Stimulated activated naive CD4-positive, alpha-beta T cell (primary cell): ENCODE data around the gene VWA8.
"Not testable (repeated sequence)": the region's sequence is repeated elsewhere in the genome, so short reads cannot be mapped to it uniquely, and the experiment has no call there.

Source experiments
- DNase-seq, 6 experiments: peaks; one replicate each; lab custom pipeline; 2025; lab: John Stamatoyannopoulos, UW

The VWA8 gene

DNA sequence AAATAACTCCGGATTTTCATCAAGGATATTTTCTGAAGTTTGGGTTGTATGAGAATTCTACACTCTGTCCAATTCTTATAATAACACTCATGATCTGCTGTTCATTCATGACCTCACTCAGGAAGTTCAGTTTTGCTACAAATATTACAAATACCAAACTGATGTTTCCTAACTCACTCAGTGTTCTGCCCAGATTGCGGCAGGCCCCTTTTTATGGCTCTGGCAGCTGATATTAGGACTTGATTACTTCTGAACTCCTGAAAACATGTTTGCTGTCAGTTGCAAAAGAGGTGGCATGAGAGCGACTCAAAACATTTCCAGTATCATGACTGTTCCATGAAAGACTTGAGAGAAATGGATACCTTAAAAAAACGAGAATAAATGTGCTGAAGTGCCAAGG, 315.6 kb downstream of the VWA8 start:
- no peak for DNase-seq

DNA sequence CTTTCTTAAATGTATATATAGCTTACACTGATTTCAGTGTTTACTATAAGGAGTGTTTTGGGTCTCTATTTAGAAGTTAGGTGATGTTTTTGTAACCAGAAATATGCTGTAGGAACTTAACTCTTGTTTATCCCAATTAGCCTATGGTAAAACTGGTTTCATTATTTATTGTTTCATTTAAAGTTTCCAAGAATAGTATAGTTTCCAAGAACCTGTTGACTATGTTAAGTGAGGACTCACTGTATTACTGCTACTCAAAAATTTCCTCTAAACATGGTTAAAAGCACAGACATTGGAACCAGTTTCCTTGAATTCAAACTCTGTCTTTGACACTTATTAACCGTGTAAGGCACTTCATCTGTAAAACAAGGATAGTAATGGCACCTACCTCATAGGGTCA, 316.2 kb downstream of the VWA8 start:
- no peak for DNase-seq

DNA sequence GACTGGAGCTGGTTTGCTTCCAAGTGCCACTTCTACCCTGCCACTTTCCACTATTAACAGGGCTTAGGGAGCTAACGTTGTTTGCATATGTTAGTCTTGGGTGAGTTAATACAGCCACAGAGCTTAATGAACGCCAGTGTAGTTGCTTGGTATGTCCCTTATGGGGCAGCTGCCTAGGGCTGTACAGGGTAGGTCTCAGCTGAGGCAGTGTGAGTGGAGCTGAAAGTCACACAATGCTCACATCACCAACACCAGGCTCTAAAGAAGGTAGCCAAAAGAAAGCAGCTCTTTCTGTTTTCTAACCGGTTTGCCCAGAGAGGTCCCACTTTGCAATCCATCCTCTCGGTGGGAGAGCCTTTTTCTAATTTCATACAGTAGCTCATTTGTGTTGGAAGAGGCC, 317.4 kb downstream of the VWA8 start:
- DNase-seq = no peak

DNA sequence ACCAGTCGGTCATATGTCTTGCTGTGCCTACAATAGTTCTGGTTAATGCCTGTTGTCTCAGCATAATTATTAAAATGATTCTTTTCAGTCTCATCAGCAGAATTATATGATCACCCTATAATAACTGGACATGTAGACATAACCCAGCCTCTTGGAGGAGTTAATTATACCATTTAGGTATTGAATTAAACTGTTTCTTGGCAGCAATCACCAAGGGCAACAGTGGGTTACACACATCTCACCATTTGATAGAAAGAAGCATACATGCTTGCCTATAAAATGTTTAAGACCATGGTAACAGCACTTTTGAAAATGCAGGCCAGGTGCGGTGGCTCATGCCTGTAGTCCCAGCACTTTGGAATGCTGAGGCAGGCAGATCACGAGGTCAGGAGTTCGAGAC, 318.9 kb downstream of the VWA8 start:
- no peak for DNase-seq

DNA sequence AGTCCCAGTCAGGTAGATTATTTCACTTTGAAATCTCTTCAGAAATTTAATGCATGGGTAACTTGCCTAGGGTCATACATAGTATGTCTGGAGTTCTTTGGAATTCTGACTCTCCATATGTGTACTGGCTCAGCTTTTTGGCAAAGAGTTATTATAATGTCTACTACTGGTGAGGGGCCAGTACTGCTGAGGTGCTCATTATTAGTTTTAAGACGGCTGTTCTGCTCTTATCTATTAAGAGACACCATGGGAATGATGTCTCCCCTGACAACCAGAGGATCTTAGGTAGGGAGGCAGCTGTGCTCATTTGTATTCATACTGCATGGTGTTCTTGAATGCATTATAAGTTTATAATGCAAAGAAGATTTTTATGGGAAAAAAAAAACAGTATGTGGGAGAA, 319.5 kb downstream of the VWA8 start:
- DNase-seq = no peak

DNA sequence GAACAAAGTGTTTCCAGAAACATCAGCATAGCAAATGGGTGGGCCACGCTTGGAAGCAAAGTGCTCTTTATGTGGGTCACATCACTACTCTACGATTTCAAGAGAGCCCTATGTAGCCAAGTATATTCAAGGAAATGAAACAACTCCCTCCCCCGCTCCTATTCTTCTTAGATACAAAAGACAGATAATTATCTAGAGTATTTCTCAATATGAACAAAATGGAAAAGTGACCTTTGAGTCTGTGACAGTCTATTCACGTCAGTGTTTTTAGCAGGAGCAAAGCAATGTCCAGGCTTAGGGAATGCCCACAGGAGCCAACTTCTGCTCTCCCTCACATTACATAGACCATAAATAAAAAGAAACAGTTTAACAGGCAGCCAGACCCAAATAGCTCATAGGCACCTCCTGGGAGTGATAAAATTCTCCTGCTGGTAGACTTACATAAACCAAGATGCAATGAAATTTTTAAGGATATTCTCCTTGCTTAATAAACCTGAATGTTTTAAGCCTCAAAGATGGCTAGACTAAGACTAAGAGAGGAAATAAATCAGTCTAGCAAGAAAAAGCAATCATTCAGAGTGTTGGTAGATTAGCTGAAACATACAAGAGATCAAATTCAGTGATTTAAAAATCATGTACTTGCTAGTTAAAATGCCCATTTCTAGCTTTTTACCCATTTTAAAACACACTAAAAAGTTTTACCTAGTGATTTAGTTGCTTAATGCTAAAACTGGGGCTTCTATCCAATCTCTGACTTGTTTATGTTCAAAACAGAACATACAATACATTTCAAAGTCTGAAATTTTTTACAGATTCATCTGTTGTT, 320.7 kb downstream of the VWA8 start:
- DNase-seq = no peak

DNA sequence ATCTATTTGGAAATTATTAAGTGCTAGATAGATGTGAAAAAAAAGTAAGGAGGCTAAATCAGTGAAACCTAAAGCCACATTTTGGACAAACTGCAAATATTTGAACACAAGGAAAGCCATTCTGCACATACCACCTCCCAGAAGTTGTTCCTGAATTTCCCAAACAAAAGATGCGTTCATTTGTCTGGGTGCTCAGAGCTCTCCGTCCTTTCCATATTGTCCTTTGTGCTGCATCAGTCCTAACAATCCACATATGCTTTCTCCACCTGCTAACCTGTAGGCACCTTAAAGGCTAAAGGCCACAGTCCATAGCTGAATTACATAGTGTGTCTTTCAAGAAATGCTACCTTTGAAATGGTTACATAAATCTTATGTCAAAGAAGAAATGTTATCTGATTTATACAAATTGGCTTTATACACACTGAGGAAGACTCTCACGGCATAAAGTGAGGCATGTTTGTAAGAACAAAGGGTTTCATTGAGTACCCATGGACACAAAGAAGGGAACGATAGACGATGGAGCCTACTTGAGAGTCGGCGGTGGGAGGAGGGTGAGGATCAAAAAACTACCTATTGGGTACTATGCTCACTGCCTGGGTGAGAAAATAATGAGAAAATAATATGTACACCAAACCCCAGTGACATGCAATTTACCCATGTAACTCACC, 321.5 kb downstream of the VWA8 start:
- DNase-seq = no peak

DNA sequence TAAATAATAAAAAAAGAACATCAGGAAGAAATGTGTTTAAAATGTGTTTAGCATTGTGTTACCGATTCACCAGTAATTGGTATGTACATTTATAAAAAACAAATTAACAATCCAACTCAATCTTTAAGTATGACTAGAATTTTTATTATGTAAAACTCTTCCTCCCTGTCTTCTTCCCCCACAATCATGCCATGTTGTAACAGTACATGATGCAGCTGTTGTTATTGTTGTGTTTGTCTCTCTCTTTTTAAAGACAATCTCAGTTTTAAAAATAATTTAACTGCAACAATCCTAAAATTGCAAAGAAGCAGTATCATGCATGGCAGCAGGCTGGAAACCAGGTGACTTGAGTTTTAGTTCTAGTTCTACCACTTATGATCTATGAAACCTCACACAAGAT, 323.3 kb downstream of the VWA8 start:
- no peak for DNase-seq

DNA sequence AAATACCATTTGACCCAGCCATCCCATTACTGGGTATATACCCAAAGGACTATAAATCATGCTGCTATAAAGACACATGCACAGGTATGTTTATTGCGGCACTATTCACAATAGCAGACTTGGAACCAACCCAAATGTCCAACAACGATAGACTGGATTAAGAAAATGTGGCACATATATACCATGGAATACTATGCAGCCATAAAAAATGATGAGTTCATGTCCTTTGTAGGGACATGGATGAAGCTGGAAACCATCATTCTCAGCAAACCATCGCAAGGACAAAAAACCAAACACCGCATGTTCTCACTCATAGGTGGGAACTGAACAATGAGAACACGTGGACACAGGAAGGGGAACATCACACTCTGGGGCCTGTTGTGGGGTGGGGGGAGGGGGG, 323.9 kb downstream of the VWA8 start:
- DNase-seq = not testable (repeated sequence)

DNA sequence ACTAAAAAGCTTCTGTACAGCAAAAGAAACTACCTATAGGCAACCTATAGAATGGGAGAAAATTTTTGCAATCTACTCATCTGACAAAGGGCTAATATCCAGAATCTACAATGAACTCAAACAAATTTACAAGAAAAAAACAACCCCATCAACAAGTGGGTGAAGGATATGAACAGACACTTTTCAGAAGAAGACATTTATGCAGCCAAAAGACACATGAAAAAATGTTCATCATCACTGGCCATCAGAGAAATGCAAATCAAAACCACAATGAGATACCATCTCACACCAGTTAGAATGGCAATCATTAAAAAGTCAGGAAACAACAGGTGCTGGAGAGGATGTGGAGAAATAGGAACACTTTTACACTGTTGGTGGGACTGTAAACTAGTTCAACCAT, 324.3 kb downstream of the VWA8 start:
- not testable (repeated sequence) for DNase-seq

DNA sequence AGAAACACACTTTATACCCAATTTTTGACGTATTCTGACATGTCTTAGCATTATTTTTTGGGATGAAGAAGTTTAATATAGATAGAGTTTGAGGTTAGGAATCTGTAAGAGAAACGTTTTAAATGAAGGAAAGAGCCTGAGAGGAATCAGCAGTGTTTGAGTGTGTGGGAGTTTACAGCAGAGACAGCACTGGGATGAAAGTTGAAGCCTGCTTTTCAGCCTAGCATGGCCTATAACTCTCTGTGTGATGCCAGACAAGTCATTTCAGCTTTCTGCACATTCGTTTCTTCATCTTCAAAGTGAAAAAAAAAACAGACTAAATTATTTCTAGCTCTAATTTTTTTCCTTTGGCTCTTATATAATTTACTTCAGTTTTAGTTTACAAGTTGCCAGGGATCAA, 326.5 kb downstream of the VWA8 start:
- DNase-seq = no peak

DNA sequence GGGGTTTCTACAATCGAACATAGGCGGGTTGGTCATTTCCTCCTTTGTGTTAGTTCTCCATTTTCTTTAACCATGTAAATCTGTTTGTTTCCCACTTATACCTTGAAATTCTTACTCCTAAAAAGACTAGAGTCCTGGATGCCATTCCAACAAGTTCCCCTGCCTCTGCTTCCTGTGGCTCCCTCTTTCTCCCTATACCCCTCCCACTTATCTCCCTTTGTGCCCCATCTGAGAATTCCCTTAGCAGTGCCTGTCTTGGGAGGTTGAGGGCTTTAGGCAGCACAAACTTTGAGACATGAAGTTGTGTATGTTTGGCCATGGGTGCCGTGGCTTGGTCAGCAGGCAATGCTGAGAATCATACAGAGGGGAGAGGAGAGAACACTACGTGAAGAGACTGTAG, 327.1 kb downstream of the VWA8 start:
- DNase-seq = no peak

DNA sequence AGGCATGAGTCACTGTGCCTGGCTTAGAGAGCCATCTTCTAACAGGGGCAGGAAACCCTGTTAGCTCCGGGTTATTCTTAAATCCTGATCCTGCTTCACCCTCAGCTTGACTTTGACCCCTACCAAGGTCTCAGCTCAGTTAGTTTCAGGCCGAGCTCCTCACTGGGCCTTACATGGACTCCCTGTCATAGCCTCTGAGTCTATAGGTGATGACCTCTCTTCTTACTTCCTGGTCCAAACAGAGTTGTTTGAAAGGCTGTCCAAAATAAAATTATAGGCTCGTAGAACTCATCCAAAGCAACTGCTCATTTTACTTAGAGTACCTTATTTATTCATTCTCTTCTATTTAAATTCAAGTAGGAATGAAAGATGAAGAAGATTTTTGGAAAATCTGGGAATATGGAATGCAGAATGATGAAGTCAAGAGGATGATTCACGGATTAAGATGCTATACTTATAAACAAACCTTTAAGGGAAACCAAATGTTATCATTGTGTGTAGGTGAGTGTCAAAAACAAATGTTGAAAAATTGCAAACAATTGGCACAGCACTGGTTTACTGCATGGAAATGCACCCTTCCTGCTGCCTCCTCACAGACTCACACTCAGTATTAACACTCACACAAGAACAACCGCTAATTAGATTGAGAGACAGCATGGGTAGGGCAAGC, 329.5 kb downstream of the VWA8 start:
- DNase-seq = no peak

DNA sequence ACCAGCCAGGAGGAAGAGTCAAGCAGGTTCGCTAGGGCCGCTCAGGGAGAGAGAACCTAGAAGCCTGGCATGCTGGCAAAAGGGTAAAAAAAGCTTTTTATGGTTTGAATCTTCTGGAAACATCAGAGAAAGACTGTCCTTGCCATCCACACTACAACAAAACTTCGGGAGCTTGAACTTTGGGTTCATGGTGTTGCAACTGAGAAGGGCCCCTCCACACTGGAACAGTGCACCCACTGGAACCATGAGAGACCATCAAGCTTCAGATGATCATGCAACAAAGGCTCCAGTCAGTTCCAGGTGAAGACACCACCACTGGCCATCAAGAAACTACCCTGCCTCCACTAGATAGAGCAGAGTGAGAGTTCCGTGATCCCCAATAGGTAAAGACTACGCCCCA, 333.5 kb downstream of the VWA8 start:
- DNase-seq = no peak

DNA sequence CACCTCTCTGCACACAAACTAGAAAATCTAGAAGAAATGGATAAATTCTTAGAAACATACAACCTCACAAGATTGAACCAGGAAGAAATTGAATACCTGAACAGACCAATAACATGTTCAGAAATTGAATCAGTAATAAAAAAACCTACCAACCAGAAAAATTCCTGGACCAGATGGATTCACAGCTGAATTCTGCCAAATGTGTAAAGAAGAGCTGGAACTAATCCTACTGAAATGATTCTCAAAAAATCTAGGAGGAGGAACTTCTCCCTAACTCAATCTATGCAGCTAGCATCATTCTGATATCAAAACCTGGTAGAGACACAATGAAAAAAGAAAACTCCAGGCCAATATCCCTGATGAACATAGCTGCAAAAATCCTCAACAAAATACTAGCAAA, 336.9 kb downstream of the VWA8 start:
- DNase-seq = no peak

DNA sequence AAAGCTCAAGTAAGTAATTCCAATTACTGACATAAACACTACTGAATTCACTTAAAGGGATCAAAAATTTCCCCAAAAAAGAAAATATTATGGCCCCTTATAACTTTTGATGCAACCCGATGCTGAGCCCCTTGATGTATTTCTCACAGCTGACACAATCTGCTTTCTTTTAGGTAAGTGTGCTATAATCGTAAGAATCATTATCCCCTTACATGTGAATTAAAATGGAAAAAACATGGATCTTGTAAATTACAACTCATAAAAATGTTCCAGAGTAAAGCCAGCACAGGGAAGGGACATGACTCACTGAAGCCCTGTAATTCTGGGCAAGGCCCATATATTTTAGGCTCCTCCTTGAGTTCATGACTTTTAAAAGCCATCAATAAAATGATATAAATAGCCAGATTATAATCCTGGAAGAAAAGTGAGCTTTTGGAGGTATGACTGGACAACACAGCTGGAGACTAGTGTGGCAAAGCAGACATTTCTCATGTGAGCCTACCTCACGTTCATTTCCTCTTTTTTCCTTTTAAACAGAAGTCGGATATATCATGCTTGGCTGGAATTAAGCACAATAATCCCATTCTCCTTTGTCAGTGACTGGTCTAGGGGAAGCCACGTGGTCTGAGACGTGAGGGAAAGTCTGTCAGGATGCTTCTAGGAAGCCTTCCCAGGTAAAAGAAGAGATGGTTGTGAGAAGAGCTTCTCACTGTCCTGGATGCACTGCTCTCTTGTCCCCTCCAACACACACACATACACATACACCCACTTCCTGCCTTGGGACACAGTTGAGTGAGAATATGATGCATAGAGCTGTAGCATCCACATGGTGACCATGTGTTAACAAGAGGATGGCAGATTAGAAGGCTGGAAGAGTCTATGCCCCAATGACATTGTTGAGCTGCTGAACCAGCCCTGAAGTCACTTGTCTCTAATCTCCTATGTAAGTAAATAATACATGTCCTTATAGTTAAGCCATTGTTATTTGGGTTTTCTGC, 338.2 kb downstream of the VWA8 start:
- DNase-seq = no peak

DNA sequence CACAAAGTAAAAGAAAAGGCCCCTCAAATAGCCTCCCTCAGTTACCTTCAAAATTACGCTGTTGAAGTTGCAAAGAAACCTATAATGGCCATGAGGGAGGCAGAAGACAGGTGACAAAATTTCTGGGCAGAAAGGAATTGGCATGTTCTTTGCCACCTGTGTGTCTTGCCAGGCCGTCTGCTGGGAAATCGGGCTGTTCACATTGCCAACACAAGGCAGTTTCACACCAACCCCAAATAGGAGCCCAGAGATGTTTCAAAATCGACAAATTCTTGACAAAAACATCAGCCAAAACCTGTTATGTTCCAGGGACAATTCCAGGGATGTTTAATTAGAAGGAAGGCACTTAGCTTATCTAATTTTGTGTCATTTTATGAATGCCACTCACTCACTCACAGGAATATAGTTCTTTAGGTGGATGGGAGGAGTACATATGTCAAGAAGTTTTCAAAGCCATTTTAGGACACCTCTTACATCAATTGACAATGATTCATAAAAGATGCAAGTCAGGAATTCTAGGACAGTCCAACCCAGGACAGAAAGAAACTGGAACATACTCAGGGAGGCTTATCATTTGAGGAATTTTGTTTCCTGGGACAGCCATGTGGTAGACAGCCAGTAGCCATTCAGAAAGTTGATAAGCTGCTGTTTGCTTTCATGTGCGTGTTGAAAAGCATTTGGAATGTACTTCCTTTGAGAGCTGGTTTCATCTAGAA, 339.0 kb downstream of the VWA8 start:
- DNase-seq = no peak

DNA sequence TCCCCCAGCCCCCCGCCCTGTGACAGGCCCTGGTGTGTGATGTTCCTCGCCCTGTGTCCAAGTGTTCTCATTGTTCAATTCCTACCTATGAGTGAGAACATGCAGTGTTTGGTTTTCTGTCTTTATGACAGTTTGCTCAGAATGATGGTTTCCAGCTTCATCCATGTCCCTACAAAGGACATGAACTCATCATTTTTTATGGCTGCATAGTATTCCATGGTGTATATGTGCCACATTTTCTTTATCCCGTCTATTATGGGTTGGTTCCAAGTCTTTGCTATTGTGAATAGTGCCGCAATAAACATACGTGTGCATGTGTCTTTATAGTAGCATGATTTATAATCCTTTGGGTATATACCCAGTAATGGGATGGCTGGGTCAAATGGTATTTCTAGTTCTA, 343.3 kb downstream of the VWA8 start:
- not testable (repeated sequence) for DNase-seq

DNA sequence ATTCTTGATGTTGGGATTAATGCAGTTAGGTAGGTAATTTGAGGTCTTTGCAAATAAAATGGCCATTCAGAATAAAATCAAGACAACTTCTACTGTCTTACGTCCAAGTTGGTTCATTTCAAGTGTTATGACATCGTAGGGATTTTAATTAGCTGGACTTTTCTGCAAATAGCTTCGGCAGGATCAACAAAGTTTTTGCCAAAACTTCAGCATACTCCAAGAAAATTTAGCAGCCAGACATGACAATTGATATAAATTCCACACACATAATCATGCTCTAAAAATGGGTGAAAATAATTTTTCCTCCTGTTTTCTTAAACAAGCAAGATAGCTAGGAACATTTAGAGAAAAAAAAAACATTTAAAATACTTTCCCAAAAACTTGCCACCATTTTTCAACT, 344.8 kb downstream of the VWA8 start:
- DNase-seq = no peak

DNA sequence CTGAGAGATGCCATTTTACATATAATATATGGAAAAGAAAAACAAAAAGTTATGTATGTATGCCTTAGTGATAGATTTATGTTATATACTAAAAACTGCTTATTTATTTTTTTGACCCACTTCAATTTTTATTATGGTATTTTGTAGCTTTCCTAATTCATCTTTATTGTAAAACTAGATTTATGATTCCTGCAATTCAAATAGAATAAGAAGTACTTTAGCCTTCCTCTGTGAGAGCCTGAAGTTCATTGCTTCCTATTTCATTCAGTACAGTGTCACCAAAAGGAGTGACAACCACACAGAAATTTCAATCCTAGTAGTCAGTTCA, 345.4 kb downstream of the VWA8 start:
- no peak for DNase-seq
